K562 (cell line): ENCODE data around the gene UBA3. TPM values are rescaled to one million over a fixed set of nuclear protein-coding genes. Genes with fewer than 3 reads are reported as not detected.

Experiments used
- ATF7 ChIP-seq: fragments of 450-650 bp; IDR thresholded peaks from 2 replicates; pipeline ENCODE4 v1.7.1; 2014; ENCODE audit warnings: mild to moderate bottlenecking, moderate library complexity
- CSDE1 ChIP-seq, 2 experiments: fragments of 450-650 bp; IDR thresholded peaks; 2 replicates each; pipeline ENCODE4 v1.6.1; 2016; ENCODE audit warnings: mild to moderate bottlenecking in 1 of 2
- ELF2 ChIP-seq: fragments of 250-450 bp; sonication (Bioruptor Pico); IDR thresholded peaks from 2 replicates; pipeline ENCODE4 v1.5.0; 2021; ENCODE audit warnings: mild to moderate bottlenecking
- ETV5 ChIP-seq: sonication (generic); formaldehyde crosslinking; IDR thresholded peaks from 2 replicates; pipeline ENCODE4 v1.4.0; 2020; ENCODE audit warnings: low read depth, mild to moderate bottlenecking, missing genetic modification reagents
- JUNB ChIP-seq: fragments of 450-650 bp; formaldehyde crosslinking; conservative IDR thresholded peaks from 2 replicates; pipeline ENCODE4 v1.4.0; 2020; ENCODE audit warnings: mild to moderate bottlenecking
- KDM5B ChIP-seq: fragments of 200-600 bp; sonication (generic); IDR thresholded peaks from 2 replicates; pipeline ENCODE4 v1.6.1; 2012; ENCODE audit warnings: low read depth, mild to moderate bottlenecking, moderate library complexity, low read length, control low read depth, inconsistent platforms; ENCODE audit not compliant: insufficient replicate concordance
- KHSRP ChIP-seq: fragments of 450-650 bp; IDR thresholded peaks from 2 replicates; pipeline ENCODE4 v1.6.1; 2017
- MYC ChIP-seq, 2 experiments: fragments of 250-450 bp in 1 of 2; sonication (Bioruptor Pico) in 1 of 2; IDR thresholded peaks; 2 replicates each; pipeline versions ENCODE4 v1.5.1 to v1.6.1; 2012 to 2021; ENCODE audit warnings: low read depth in 2 of 2, borderline replicate concordance in 1 of 2, improper control_type of control experiment in 1 of 2, low read length in 1 of 2, mild to moderate bottlenecking in 1 of 2, moderate library complexity in 1 of 2
- NCOA2 ChIP-seq, 2 experiments: fragments of 450-650 bp; IDR thresholded peaks; 2 replicates each; pipeline ENCODE4 v1.6.1; 2018; ENCODE audit warnings: mild to moderate bottlenecking in 2 of 2, moderate library complexity in 1 of 2; ENCODE audit not compliant: partially characterized antibody in 2 of 2
- PHF20 ChIP-seq: fragments of 450-650 bp; IDR thresholded peaks from 2 replicates; pipeline ENCODE4 v1.6.1; 2018; ENCODE audit not compliant: partially characterized antibody
- PML ChIP-seq: IDR thresholded peaks from 2 replicates; pipeline ENCODE4 v1.6.1; 2012; ENCODE audit warnings: low read length, inconsistent platforms
- POLR2AphosphoS2 ChIP-seq: IDR thresholded peaks from 2 replicates; pipeline ENCODE4 v1.6.1; 2012; ENCODE audit warnings: low read length, improper control_type of control experiment
- POLR2B ChIP-seq: fragments of 450-650 bp; IDR thresholded peaks from 2 replicates; pipeline ENCODE4 v1.6.1; 2018; ENCODE audit warnings: low read depth; ENCODE audit not compliant: partially characterized antibody
- RUNX1 ChIP-seq: sonication (generic); IDR thresholded peaks from 2 replicates; pipeline ENCODE4 v1.6.1; 2016; ENCODE audit warnings: antibody characterized with exemption, low read depth
- STAT6 ChIP-seq: sonication (generic); formaldehyde crosslinking; IDR thresholded peaks from 2 replicates; pipeline ENCODE4 v1.8.1; 2023; ENCODE audit warnings: mild to moderate bottlenecking, missing genetic modification reagents
- TCF7L2 ChIP-seq: fragments of 150-350 bp; IDR thresholded peaks from 2 replicates; pipeline ENCODE4 v1.6.1; 2016; ENCODE audit warnings: low read depth, mild to moderate bottlenecking, low read length, moderate library complexity
- XRCC3 ChIP-seq: fragments of 450-650 bp; IDR thresholded peaks from 2 replicates; pipeline ENCODE4 v1.6.1; 2017; ENCODE audit warnings: mild to moderate bottlenecking, moderate library complexity
- ZNF75A ChIP-seq: fragments of 450-650 bp; formaldehyde crosslinking; IDR thresholded peaks from 2 replicates; pipeline ENCODE4 v1.4.0; 2020; ENCODE audit warnings: mild to moderate bottlenecking
- polyA plus RNA-seq, 8 experiments: library from polyadenylated mRNA; depleted of rRNA in 4 of 8; stranded (reverse) in 5 of 8; unstranded in 3 of 8; fragments of >200 nt; fragmentation: Nextera tagmentation in 2 of 8; fragmentation: Illumina TruSeq in 1 of 8; extraction: Ambion mirVana in 2 of 8; extraction: Trizol in 1 of 8; gene quantifications; 2 replicates each; pipeline versions ENCODE4 v1.2.1 to v1.2.3, GENCODE V29; 2011 to 2014; ENCODE audit warnings: inconsistent platforms in 1 of 8, missing spikeins in 1 of 8
- total RNA-seq, 7 experiments: library from RNA; depleted of rRNA in 6 of 7; stranded (reverse); fragments of >200 nt in 6 of 7; fragmentation: Illumina TruSeq in 2 of 7; extraction: Trizol in 2 of 7; gene quantifications; 2 replicates each; pipeline versions ENCODE4 v1.2.1 to v1.2.3, GENCODE V29; 2011 to 2021; ENCODE audit warnings: low replicate concordance in 1 of 7
- TF ChIP-seq, protein P1 (sequence below): fragments of 450-650 bp; IDR thresholded peaks from 2 replicates; pipeline ENCODE4 v1.6.1; 2016; ENCODE audit warnings: antibody characterized with exemption
- TF ChIP-seq, protein P2 (sequence below): sonication (generic); formaldehyde crosslinking; IDR thresholded peaks from 2 replicates; pipeline ENCODE4 v1.9.0; 2022; ENCODE audit warnings: mild to moderate bottlenecking, missing genetic modification reagents

The UBA3 gene
- total and polyA plus RNA-seq, 9 of the 15 experiments (the other 6 are each of a cell fraction or from before 2014, with no cell fraction given) = 23.2 to 80.0 (median 38.6) TPM

GRCh38 chr3:69051756-69052471, 28.3 kb downstream of the UBA3 start, which contains the start of gene TMF1 (continued):
- TF ChIP-seq, protein P1, sequence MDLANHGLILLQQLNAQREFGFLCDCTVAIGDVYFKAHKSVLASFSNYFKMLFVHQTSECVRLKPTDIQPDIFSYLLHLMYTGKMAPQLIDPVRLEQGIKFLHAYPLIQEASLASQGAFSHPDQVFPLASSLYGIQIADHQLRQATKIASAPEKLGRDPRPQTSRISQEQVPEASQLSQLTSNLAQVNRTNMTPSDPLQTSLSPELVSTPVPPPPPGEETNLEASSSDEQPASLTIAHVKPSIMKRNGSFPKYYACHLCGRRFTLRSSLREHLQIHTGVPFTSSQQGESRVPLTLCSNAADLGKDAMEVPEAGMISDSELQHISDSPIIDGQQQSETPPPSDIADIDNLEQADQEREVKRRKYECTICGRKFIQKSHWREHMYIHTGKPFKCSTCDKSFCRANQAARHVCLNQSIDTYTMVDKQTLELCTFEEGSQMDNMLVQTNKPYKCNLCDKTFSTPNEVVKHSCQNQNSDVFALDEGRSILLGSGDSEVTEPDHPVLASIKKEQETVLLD = peak; percentile 94
- TF ChIP-seq POLR2B (peak; percentile 71), ATF7 (peak; percentile 93), KHSRP (no peak), NCOA2 (IDR thresholded peaks at IDR 0.05; ENCODE audit: partially characterized antibody in 2 of 2) (no peak), CSDE1 (IDR thresholded peaks at IDR 0.05) (peak in 1 of 2 experiments; percentile 84; a peak in 2 of 4 replicates), POLR2AphosphoS2 (peak; percentile 93), ELF2 (0 out of 2 replicates have a peak, but pooled peaks have one; percentile 75), XRCC3 (no peak), RUNX1 (no peak), PML (peak; percentile 40; the same call in 1 of the 2 replicates), STAT6 (0 out of 2 replicates have a peak, but pooled peaks have one; percentile 50), JUNB (CRISPR knock-in tag) (no peak), ETV5 (CRISPR knock-in tag) (0 out of 2 replicates have a peak, but pooled peaks have one; percentile 59), PHF20 (peak; percentile 75), TCF7L2 (no peak), MYC (IDR thresholded peaks at IDR 0.05; ENCODE audit: low read depth, low read length) (peak; percentile 36; the same call in 1 of the 2 replicates), MYC (CRISPR knock-in tag; IDR thresholded peaks at IDR 0.05; ENCODE audit: borderline replicate concordance, low read depth) (no peak; the same call in 1 of the 2 replicates), ZNF75A (CRISPR knock-in tag) (no peak), KDM5B (peak; percentile 62)
- TF ChIP-seq, protein P2, sequence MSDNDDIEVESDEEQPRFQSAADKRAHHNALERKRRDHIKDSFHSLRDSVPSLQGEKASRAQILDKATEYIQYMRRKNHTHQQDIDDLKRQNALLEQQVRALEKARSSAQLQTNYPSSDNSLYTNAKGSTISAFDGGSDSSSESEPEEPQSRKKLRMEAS (CRISPR knock-in tag) = peak; percentile 43; the same call in 1 of the 2 replicates
